Activated CD4-positive, alpha-beta T cell treated with anti-CD3 and anti-CD28 coated beads for 48 hours (primary cell): ENCODE measurements around the gene ZBED3.

Experiments used
- DNase-seq: peaks from one replicate; pipeline ENCODE4 v3.0.0-alpha.2; 2020

ZBED3 gene

GRCh38 chr5:77076961-77077828, 9.9 kb downstream of the ZBED3 start:
- DNase-seq = peak; percentile 73

GRCh38 chr5:77074745-77075144, 12.3 kb downstream of the ZBED3 start:
- no peak for DNase-seq

- DNase-seq = no peak
These were observed 13.4 kb downstream of the ZBED3 start for GRCh38 chr5:77073667-77074066.

- no peak for DNase-seq
These were observed 20.2 kb downstream of the ZBED3 start for GRCh38 chr5:77066823-77067442.

GRCh38 chr5:77066184-77066583, 20.9 kb downstream of the ZBED3 start:
- DNase-seq = no peak

- no peak for DNase-seq
These were observed 21.8 kb downstream of the ZBED3 start for GRCh38 chr5:77065256-77065655.

- no peak for DNase-seq
These were observed 23.0 kb downstream of the ZBED3 start for GRCh38 chr5:77064040-77064439.

GRCh38 chr5:77046416-77047073, 40.5 kb downstream of the ZBED3 start:
- no peak for DNase-seq

- DNase-seq = no peak
These were observed 51.1 kb downstream of the ZBED3 start for GRCh38 chr5:77035950-77036349.

GRCh38 chr5:77033338-77033737, 53.7 kb downstream of the ZBED3 start:
- DNase-seq = no peak

- DNase-seq = no peak
These were observed 54.5 kb downstream of the ZBED3 start for GRCh38 chr5:77032635-77033034.

- DNase-seq = no peak
These were observed 55.2 kb downstream of the ZBED3 start for GRCh38 chr5:77031891-77032290.

- peak; percentile 95 for DNase-seq
These were observed 56.7 kb downstream of the ZBED3 start, which contains the start of gene AGGF1 for GRCh38 chr5:77030097-77031071. Gene AGGF1, plus strand, starts transcription at chr5:77030404. Its CDS starts 363 bp downstream, at chr5:77030767.

GRCh38 chr5:77029376-77029885, 57.7 kb downstream of the ZBED3 start:
- no peak for DNase-seq

GRCh38 chr5:77028631-77029375, 58.3 kb downstream of the ZBED3 start:
- DNase-seq = no peak

GRCh38 chr5:77024490-77024889, 62.6 kb downstream of the ZBED3 start:
- no peak for DNase-seq

- no peak for DNase-seq
These were observed 64.3 kb downstream of the ZBED3 start for GRCh38 chr5:77022511-77023417.
